ENCODE measurements around the gene ZFP1.

ZFP1 gene

GRCh38 chr16:75152635-75153034 lies 4.3 kb downstream of the ZFP1 start:
- no peak for DNase-seq (ENCODE audit: low read depth)

DNA sequence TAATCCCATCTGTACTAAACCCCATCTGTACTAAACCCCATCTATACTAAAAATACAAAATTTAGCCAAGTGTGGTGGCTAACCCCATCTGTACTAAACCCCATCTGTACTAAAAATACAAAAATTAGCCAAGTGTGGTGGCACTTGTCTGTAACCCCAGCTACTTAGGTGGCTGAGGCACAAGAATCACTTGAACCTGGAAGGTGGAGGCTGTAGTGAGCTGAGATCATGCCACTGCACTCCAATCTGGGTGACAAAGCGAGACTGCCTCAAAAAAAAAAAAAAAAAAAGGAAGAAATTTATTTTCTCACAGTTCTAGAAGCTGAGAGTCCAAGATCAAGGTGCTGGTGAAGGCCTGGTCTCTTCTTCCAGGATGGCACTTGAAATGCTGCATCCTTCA lies 12.1 kb downstream of the ZFP1 start:
- no peak for DNase-seq (ENCODE audit: low read depth)

DNA sequence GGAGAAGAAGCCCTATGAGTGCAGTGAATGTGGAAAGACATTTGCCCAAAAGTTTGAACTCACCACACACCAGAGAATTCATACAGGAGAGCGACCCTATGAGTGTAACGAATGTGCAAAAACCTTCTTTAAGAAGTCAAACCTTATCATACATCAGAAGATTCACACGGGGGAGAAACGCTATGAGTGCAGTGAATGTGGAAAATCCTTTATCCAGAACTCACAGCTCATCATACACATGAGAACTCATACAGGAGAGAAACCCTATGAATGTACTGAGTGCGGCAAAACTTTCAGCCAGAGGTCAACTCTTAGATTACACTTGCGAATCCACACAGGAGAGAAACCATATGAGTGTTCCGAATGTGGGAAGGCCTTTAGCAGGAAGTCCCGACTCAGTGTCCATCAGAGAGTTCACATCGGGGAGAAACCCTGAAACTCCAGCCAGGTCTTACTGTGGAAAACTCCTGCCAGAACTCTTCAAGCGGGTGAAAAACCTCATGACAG lies 21.6 kb downstream of the ZFP1 start:
- no peak for DNase-seq (ENCODE audit: low read depth)

DNA sequence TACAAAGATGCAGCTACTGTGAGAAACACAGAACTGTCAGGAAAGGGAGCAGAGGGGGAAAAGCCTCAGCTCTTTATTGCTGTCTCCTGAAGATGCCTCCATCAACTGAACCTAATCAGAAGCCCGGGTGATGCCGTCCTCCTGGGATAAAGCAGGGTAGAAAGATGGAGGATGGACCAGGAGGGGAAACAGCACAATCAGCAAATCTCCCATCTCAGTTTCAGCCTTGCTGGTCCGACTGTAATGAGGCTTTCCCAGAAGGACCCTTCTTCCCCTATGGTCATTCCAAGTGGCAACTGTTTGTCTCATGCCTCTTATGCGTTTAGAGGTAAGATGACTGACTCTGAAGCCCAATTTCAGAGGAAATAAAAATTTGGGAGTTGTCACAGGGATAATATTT lies 24.3 kb downstream of the ZFP1 start:
- no peak for DNase-seq (ENCODE audit: low read depth)

- DNase-seq (ENCODE audit: low read depth) = no peak
Measured at GRCh38 chr16:75175074-75175473, 26.8 kb downstream of the ZFP1 start.

DNA sequence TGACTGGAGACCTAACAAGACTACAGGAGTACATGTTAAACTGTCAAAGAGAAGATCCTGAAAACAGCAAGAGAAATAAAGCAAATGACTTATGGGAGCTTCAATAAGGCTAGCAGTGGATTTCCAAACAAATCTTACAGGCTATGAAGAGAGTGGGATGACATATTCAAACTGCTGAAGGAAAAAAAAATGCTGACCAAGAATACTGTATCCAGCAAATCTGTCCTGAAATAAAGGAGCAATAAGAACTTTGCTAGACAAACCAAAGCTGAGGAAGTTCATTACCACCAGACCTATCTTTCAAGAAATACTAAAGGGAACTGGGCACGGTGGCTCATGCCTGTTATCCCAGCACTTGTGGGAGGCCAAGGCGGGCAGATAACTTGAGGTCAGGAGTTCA lies 28.6 kb downstream of the ZFP1 start:
- no peak for DNase-seq (ENCODE audit: low read depth)

- DNase-seq (ENCODE audit: low read depth) = no peak
Measured at GRCh38 chr16:75179208-75179607, 30.9 kb downstream of the ZFP1 start.

DNA sequence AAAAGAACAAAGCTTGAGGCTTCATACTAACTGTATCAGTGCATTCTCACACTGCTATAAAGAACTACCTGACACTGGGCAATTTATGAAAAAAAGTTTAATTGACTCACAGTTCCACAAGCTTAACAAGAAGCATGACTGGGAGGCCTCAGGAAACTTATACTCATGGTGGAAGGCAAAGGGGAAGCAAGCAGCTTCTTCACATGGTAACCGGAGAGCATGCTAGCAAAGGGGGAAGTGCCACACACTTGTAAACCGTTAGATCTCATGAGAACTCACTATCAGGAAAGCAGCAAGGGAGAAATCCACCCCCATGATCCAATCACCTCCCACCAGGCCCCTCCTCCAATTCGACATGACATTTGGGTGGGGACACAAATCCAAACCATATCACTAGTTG lies 33.3 kb downstream of the ZFP1 start:
- no peak for DNase-seq (ENCODE audit: low read depth)

DNA sequence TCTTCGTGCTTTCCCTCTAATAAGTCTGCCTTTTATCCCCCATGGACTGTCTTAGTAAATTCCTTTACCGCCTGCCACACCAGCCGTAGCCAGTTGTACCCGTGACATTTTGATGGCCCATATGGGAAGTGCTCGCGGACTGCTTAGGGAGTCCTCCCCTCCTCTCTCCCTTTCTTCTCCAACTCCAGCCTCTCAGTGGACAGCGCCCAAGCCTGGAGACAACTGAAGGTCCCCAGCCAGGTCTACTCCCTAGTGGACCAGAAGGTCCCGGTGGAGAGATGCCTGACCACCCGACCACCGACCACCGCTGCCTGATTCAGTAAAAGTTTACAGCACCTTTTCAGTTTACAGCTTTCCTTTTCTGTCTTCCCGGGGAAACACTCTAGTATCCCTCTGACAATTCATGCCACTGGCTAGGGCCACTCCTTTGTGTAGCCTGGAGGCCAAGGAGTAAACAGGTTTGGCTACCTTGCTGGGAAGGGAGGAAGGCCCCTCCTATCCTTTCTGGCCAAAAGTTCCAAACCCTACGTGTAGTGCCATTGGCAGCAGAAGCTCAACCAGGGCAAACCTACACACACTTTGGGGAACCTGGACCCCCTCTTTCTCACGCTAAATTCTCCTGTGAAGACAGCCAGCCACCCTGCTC lies 40.6 kb downstream of the ZFP1 start:
- no peak for DNase-seq (ENCODE audit: low read depth)

DNA sequence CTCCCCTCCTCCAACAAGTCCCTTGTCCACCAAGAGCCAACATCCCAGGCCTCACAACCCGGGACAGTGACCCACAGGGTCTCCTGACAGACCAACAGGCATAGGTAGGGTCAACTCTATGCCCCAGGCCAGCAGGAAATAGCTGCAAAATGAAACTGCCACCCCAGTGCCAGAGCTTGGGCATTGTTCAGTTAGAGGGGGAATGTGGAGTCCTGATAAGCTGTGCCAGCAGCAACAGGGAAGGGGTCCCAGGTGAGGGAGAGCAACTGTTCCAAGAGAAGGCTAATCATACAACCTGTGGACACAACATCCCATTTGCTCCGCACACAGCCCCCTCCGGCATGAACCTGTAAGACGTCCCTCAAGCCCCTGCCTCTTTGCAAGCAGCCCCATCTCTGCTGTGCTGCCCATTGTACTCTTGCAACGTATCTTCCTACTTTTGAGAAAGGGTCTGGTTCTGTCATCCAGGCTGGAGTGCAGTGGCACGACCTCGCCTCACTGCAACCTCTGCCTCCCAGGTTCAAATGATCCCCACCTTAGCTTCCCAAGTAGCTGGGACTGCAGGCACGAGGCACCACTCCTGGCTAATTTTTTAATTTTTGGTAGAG lies 41.4 kb downstream of the ZFP1 start:
- no peak for DNase-seq (ENCODE audit: low read depth)

GRCh38 chr16:75192606-75193264 lies 44.4 kb downstream of the ZFP1 start:
- no peak for DNase-seq (ENCODE audit: low read depth)

DNA sequence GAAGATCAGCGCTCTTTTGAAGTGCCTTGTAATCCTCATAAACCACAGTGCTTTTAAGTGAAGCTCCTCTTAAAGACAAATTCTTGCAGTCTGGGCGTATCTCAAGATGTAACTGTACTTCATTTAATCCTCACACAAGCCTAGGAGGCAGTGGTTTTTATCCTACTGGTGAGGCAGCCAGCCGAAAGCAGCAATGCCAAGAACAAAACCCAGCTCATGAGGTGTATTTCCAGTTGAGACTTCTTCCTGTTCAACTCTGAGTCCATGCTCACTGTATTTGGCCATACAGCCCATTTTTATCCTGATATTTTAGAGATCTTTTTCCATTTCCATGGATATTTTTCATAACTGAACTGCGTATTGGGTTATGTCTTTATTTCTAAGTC lies 44.9 kb downstream of the ZFP1 start:
- no peak for DNase-seq (ENCODE audit: low read depth)

- DNase-seq (ENCODE audit: low read depth) = no peak
Measured at GRCh38 chr16:75193730-75194444, 45.6 kb downstream of the ZFP1 start.

GRCh38 chr16:75195811-75196790 lies 47.8 kb downstream of the ZFP1 start:
- no peak for DNase-seq (ENCODE audit: low read depth)

DNA sequence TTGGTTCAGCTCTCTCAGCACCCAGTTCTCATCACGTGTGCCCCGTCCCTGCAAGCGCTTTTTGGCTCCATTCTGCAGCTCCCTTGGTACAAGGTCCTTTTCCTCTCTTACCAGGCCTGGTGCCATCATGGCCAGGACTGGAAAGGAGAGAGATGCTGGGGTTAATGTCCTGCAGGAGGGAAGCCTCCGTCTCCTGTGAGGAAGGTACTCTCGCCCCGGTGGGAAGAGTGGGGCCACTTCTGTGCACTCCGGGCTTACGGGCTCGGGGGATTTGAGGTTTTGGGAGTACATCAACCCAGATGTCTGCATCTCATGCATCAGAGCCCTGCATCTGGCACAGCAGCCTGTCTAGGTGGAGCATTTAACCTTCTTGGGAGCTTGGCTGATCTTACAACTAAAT lies 48.5 kb downstream of the ZFP1 start:
- DNase-seq (ENCODE audit: low read depth) = no peak

- DNase-seq (ENCODE audit: low read depth) = no peak
Measured at GRCh38 chr16:75197522-75198134, 49.3 kb downstream of the ZFP1 start.

GRCh38 chr16:75198135-75198600 lies 49.8 kb downstream of the ZFP1 start:
- DNase-seq (ENCODE audit: low read depth) = no peak

DNA sequence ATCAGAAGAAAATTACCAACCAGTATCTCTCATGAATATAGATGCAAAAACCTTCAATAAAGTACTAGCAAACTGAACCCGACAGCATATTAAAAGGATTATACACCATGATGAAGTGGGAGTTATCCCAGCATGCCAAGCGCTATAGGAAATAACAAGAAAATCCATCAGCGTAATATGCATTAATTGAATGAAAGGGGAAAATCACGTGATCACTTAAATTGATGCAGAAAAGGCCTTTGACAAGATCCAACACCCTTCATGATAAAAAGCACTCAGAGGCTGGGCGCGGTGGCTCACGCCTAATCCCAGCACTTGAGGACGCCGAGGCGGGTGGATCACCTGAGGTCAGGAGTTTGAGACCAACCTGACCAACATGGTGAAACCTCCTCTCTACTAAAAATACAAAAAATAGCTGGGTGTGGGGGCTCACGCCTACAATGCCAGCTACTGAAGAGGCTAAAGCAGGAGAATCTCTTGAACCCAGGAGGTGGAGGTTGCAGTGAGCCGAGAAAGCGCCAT lies 53.8 kb downstream of the ZFP1 start:
- DNase-seq (ENCODE audit: low read depth) = no peak

DNA sequence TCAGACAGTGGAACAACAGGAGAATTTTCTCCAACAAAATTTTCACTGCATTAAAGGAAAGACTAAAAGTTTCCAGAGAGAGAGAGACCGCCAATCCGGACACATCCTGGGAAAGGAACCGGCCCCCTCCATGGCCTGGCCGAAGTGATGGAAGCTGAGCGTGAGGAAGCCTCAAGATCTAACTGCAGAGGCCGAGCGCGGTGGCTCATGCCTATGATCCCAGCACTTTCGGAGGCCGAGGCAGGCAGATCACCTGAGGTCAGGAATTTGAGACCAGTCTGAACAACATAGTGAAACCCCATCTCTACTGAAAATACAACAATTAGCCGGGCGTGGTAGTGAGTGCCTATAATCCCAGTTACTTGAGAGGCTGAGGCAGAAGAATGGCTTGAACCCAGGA lies 54.8 kb downstream of the ZFP1 start:
- DNase-seq (ENCODE audit: low read depth) = no peak

- DNase-seq (ENCODE audit: low read depth) = no peak
Measured at GRCh38 chr16:75203667-75204409, 55.5 kb downstream of the ZFP1 start.

Data from stimulated activated CD8-positive, alpha-beta memory T cell treated with anti-CD3 and anti-CD28 coated beads, Interleukin-15, amount 100 ng/mL, for 1 hour (primary cell).